HG02981 (cell line): Measurements from ENCODE around the gene PITPNM3.

Experiments
- ATAC-seq: cut with Tn5 transposase; IDR thresholded peaks from one replicate; pipeline ENCODE4 v1.9.1; 2021; ENCODE audit warnings: mild to moderate bottlenecking, moderate library complexity; ENCODE audit not compliant: unreplicated experiment

Gene PITPNM3

GRCh38 chr17:6422654-6423241, 133.6 kb downstream of the PITPNM3 start:
- ATAC-seq, result no peak

GRCh38 chr17:6421700-6422604, 134.4 kb downstream of the PITPNM3 start:
- ATAC-seq, result no peak

- no peak for ATAC-seq
Observed at GRCh38 chr17:6420173-6420641, 136.1 kb downstream of the PITPNM3 start.

DNA sequence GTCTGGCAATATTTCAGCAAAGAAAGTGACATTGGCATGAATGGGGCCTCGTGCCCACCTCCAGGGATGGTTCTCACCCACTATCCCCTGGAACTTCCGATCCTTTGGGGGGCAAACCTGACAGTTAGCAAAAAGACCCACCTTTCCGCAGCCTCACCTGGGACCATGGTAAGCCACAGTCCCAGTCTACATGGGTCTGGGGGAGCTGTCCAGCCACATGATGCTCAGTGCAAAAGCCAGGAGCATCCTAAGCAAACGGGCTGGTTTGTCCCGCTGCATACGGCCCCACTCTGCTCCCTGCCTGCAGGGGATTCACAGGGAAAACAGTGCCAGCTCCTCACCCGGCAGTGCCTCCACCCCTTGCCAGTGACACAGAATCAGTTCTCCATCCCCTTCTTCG, 140.7 kb downstream of the PITPNM3 start:
- no peak for ATAC-seq

GRCh38 chr17:6413065-6413464, 143.3 kb downstream of the PITPNM3 start:
- ATAC-seq, result no peak

DNA sequence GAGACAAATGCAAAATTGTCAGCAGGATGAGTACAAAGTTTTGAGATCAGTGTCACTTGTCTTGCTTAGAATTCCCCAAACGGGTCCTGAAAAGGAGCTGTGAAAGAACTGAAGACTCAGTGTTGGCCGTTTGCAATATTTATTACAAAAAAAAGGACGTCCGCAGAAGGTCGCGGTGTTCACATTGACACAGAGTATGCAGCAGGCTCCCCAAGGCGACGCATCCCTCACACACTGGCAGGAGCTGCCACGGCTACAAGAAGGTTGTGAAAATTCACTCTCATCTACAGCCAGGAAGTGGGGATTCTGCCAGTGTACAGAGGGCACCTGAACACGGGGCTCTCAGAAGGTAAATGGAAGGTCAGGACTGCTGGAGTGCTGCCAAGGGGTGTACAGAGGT, 147.6 kb downstream of the PITPNM3 start:
- ATAC-seq, result no peak

DNA sequence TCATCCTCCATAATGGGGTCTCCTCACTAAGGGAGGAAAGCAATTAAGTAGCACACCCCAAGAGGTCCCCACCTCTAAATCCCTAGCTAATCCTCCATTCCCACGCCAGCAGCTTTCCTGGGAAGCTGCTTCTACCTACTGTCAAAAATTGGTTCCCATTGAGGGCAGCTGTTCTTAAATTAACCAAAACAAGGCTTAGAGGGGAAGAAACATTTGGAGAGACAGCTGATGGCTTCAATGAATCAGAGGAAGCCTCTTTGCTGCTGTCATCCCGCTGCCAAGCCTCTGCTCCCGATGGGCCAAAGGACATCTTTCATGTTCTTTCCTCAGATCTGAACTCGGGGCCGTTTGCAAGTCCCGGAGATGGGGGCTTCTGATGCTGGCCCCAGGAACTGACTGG, 148.1 kb downstream of the PITPNM3 start:
- no peak for ATAC-seq

DNA sequence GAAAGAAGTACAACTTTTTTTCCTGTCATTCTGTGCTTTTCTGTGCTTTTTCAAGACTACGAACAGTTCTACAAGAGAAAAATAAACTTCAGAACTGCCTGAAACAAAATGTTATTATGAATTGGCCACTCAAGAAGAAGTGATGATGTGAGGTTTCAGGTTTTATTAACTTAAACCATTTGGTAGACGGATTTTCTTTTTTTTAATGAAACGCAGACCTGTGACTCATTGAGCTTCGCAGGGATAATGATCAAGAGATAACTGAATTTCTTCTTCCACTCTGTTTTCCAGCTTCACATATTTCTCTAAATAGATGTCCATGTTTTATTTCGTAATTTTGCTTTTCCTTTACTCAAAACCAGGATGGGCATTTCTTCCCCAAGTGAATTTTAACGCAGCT, 154.1 kb downstream of the PITPNM3 start:
- ATAC-seq, result no peak
